GM19035 (cell line): ENCODE data around the gene KDM4B.
"Not testable (repeated sequence)": the region's sequence is repeated elsewhere in the genome, so short reads cannot be mapped to it uniquely, and the experiment has no call there.

ENCODE experiments used
- ATAC-seq: cut with Tn5 transposase; IDR thresholded peaks from one replicate; pipeline ENCODE4 v1.9.1; 2021; ENCODE audit not compliant: unreplicated experiment

The KDM4B gene

DNA sequence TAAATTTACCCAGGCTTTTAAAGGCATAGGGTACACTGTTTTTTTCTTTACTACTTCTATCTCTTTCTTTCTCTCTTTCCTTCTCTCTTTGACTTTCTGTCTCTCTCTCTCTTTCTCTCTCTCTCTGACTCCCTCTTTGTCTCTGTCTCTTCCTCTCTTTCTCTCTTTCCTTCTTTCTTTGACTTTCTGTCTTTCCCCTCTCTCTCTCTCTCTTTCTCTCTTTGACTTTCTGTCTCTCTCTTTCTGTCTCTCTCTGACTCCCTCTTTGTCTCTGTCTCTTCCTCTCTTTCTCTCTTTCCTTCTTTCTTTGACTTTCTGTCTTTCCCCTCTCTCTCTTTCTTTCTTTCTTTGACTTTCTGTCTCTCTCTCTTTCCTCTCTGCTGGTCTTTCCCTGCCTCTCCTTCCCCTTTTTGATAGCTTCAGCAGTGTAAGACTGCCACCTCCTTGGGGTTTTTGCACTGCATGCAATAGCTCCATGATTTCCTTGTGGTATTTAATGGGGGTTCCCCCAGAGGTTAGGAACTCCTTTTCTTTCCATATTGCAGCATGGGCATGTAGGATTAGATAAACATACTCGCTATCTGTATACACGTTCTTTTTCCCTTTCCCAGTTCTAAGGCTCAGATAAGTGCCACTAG, 191.4 kb downstream of the KDM4B start:
- not testable (repeated sequence) for ATAC-seq

DNA sequence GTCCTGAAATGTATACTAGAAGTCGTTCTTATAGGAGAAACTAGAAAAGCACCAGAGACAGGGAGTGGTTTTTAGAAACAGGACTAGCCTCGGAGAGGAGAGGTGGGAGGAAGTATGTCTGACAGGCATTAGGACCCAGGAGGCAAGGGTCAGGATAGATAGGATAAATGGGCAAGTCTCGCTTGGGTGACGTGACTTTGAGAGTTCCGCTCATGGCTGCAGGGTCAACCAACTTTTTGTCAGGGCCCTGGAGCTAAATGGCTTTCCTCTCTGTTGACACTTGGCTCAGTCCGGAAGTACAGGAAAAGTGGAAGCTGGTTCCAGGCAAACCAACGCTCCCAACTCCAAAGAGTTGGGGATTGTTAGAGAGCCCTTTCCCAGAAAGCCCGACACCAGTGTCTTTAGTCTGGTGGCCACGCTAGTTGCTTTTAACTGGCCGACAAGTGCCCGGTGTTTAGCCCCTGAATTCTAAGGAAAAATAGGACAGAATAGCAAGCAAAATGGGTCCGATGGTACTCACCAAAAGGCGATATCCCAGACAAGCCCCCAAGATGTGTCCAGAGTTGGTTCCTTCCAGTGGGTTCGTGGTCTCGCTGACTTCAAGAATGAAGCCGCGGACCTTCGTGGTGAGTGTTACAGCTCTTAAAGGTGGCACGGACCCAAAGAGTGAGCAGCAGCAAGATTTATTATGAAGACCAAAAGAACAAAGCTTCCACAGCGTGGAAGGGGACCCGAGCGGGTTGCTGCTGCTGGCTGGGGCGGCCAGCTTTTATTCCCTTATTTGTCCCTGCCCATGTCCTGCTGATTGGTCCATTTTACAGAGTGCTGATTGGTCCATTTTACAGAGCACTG, 196.2 kb downstream of the KDM4B start:
- not testable (repeated sequence) for ATAC-seq

DNA sequence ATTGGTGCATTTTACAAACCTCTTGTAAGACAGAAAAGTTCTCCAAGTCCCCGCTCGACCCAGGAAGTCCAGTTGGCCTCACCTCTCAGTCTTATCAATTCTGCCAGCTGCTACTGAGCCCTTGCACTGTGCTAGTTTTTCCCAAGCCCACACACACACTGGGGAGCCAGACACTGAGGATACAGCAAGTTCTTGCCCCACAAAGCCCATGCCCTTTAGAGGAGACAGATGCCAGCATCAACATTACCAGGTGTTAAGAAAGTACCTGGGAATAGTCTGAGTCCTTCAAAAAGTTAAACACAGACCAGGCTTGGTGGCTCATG, 196.7 kb downstream of the KDM4B start:
- ATAC-seq: no peak

DNA sequence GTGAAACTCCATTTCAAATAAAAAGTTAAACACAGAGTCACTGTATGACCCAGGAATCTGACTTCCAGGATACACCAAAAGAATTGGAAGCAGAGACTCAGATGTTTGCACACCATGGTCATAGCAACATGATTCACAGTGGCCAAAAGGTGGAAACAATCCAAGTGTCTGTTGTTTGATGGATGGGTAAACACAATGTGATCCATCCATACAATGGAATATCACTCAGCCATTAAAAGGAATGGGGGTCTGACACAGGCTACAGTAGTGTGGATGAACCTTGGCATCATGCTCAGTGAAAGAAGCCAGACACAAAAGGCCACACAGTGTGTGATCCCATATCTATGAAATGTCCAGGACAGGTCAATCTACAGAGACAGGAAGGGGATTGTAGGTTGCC, 197.3 kb downstream of the KDM4B start:
- no peak for ATAC-seq

DNA sequence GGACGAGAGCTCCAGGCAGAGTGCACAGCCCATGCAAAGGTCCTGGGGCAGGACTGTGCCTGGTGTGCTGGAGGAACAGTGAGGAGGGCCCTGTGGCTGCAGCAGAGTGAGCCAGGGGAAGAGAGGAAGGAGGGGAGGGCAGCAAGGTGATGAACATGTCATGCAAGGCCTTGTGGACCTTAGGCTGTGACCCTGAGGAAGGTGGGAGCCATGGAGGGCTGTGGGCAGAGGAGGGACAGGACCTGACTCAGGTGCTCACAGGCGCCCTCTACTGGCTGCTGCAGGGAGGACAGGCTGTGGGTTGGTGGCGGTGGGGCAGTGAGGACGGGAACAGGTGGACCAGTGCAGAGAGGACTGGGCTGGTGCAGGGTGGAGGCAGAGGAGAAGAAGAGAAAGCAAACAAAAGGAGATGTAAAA, 201.4 kb downstream of the KDM4B start:
- no peak for ATAC-seq

DNA sequence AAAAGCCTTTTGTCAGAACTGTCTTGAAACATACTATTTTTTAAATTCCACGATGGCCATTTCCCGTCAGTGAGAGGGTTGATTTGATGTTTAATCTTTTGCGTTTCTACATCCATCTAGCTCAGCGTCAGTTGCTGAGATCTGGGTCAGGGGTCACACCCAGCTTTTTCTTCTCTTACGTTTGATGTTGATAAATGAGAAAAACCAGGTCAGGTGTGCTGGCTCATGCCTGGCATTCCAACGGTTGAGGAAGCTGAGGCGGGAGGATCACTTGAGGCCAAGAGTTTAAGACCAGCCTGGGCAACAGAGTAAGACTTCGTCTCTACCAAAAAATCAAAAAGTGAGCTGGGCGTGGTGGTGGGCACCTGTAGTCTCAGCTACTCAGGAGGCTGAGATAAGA, 202.8 kb downstream of the KDM4B start:
- ATAC-seq: no peak

DNA sequence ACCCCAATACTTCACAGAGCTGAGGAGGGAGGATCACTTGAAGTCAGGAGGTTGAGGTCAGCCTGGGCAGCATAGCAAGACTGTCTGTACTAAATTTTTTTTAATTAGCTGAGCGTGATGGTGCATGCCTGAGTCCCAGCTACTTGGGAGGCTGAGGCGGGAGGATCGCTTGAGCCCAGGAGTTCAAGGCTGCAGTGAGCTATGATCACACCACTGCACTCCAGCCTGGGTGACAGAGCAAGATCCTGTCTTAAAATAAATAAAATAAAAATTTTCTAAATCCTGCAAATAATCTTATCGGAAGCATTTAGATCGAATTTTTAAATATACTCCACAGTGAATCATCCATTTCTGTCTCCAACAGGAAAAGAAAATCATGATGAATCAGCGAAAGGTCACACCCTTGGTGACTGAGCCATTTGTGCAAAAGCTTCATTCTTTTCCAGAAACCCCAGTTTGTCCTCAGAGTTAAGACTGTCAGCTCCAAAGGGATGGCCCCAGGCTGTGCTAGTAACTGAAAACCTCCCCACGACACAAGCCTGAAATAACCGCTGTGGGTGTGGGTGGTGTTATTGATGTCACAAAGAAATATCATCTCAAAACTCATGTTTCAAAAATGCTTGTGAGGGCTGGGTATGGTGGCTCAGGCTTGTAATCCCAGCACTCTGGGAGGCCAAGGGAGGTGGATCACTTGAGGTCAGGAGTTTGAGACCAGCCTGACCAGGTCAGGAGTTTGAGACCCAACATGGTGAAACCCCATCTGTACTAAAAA, 204.1 kb downstream of the KDM4B start:
- ATAC-seq: no peak

DNA sequence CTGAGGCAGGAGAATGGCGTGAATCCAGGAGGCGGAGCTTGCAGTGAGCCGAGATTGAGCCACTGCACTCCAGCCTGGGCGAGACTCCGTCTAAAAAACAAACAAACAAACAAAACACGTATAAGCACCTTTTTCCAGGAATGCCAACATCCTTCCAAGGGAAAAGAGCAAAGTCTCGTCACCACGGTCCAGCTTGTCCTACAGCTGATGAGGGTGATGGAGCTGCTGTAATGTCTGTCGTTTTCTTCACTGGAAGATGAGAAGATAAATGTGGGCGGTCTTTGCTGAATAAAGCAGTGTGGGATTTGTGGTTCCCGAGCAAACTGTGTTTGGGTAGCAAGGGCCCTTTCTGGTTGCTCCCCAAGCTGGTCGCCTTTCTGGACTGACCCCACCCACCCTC, 205.1 kb downstream of the KDM4B start:
- no peak for ATAC-seq

DNA sequence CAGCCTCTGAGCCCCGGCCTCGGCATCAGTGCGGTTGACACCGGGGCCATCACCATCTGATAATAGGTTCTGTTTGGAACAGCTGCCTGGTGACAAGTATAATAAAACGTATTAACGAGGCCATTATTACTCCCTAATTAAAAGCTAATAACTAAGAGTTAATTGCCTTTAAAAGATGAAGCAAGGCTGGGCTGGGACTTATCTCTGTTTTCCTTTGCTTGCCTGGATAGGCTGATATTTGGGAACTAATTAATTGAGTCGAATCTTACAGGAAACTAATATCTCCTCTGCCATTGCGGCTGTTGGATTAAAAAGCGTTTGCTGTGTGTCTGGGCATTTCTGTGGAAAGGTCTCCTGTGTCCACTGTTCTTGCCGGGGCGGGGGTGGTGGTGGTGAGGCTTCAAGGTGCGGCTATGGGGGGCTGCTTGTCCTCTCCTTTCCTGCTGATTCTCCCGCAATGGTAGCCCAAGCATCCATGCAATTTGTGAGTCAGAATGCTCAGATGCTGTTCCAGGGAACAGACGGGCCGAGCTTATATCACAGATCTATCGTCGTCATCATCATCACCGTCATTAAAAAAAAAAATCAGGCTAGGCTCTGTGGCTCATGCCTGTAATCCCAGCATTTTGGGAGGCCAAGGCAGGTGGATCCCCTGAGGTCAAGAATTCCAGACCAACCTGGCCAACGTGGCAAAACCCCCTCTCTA, 209.0 kb downstream of the KDM4B start:
- ATAC-seq: no peak

DNA sequence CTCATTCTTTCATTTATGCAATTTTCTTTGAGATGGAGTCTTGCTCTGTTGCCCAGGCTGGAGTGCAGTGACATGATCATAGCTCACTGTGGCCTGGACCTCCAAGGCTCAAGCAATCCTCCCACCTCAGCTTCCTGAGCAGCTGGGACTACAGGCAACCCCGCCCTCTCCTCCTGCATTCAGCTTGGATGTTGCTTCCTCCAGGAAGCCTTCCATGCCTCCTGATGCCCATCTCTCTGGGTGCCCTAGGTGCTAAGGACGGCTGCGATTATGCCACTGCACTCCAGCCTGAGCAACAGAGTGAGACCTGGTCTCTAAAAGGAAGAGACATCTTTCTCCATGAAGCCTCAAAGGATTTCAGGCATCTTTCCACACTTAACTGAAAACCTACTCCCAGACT, 209.9 kb downstream of the KDM4B start:
- ATAC-seq: no peak

DNA sequence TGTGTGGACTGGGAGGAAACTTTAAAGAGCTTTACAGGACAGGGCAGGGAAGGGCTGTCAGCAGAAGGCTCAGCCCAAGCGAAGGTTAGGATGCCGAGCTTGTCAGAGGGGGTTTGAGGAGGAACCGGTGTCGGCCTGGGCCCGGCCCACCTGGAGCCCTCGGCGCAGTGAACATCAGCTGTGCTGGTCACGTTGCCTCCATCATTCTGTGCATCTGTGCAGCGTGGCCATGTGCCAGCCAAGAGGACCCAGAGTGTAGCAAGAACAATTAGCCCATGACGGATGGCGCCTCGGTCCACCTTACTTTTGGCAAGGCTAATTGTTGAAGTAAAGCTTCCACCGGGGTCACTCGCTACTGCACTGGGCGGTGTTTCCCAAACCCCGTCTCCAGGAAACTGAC, 210.3 kb downstream of the KDM4B start:
- ATAC-seq: no peak

DNA sequence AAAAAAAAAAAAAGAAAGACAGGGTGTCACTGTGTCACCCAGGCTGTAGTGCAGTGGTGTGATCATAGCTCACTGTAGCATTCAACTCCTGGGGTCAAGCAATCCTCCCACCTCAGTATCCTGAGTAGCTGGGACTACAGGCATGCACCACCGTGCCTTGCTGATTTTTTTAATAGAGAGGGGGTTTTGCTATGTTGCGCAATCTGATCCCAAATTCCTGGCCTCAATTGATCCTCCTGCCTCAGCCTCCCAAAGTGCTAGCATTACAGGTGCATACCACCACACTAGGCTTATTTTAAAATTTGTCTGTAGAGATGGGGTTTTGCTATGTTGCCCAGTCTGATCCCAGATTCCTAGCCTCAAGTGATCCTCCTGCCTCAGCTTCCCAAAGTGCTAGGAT, 212.4 kb downstream of the KDM4B start:
- ATAC-seq: no peak

DNA sequence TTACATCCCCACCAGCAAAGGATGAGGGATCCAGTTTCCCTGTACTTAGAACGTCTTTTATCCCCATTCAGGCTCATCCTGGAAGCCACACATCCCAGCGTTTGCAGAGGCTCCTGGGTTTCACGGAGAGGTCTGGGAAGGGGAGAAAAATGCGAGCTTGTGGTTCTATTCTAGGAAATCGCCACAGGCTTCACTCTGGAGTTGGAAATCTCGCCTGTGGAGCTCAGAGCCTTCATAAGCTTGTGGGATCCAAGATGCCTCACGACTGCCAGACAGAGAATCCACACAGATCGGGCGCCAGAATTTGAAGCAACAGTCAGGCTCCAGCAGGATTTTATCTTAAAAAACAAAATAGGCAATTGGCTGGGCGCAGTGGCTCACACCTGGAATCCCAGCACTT, 213.8 kb downstream of the KDM4B start:
- ATAC-seq: no peak

DNA sequence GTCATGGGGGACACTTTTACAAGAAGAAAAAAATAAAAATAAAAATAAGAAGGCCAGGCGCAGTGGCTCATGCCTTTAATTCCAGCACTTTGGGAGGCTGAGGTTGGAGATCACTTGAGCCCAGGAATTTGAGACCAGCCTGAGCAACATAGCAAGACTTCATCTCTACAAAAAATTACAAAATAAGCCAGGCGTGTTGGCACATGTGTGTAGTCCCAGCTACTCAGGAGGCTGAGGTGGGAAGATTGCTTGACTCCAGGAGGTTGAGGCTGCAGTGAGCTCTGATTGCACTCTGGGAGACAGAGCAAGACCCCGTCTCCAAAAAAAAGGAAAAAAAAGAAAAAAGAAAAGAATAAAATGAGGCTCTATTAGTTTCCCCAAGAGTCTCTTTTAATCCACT, 214.7 kb downstream of the KDM4B start:
- ATAC-seq: no peak

DNA sequence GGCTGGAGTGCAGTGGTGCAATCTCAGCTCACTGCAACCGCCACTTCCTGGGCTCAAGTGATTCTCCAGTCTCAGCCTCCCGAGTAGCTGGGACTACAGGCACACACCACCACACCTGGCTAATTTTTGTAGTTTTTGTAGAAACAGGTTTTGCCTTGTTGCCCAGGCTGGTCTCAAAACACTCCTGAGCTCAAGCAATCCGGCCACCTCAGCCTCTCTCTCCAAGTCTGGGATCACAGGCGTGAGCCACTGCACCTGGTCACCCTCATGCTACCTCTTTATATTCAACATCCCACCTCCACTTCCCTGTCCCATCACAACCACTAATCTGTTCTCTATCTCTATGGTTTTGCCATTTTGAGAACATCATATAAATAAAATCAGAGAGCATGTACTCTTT, 216.0 kb downstream of the KDM4B start:
- no peak for ATAC-seq

DNA sequence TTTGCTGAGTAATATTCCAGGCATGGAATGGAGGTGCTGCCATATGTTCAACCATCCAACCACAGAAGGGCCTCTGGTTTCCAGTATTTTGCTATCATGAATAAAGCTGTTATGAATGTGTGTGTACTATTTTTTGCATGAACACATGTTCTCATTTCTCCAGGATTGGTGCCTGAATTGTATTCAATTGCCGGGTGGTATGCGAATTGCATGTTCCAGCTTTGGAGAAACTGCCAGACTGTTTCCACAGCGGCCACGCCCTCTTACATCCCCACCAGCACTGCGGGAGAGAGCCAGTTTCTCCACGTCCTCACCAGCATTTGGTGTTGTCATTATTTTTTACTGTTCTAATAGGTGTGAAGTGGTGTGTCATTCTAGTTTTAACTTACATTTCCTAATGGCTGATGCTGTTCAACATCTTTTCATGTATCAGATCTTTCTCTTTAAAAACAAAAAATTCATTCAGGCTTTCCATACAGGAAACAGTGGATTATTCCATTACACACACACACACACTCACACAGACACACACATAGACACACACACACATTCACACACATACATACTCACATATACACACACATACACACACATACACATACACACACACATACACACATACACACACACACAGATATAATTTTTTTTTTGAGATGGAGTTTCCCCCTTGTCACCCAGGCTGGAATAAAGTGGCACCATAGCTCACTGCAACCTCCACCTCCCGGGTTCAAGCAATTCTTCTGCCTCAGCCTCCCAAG, 217.6 kb downstream of the KDM4B start:
- ATAC-seq: no peak

DNA sequence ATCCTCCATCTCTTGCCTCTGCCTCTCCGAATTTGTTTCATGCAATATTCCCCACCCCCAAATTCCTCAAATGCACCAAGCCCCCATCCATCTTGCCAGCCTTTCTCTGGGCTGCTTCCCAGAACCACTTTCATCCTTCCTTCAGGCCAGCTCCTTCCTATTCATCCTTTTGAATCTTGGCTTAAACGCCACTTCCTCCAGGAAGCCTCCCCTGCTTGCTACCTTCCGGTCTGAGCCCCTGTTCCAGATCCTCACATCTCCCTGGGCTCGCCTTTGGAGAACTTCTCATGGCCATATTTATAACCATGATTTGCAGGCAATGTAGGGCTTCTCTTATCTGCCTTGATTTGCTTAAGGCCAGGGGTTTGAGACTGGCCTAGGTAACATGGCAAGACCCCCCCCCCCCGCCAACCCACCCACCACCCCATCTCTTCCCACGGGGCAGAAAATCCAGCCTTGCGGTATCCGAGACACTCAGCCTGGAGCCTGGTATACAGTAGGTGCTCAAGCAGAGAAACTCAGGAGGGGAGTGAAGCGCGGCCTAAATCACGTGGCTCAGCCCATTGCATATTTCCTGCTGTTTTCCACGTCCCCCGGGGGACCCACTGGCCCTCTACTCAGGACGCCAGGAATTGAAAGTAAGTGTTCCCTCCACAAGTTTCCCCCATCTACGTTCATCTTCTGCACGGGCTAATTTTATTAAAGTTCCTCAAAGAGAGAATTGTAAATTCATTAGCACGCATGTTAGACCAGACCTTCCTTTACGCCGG, 219.8 kb downstream of the KDM4B start:
- no peak for ATAC-seq

DNA sequence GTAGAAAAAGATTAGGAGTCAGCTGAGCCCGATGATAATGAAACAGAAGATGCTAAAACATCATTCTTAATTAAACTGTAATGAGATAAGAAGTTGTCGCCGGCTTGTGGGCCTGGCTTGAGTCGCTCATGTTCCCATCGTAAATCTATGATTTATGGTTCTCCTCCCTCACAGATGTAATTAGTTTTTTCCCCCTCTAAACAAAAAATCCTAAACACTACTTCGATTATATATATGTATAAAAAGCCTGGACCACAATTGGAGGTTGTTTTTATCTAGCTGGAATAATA, 220.3 kb downstream of the KDM4B start:
- no peak for ATAC-seq

DNA sequence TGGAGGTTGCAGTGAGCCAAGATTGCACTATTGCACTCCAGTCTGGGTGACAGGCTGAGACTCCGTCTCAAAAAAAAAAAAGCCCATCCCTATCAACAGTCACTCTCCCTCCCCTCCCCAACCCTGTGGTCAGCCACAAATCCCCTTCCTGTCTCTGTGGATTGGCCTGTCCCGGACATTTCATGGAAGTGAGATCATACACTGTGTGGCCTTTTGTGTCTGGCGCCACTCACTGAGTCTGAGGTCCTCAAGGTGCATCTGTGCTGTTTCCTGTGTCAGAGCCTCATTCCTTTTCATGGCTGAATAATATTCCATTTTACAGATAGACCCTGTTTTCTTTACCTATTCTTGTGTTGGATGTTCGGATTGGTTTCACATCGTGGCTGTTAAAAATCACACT, 222.2 kb downstream of the KDM4B start:
- ATAC-seq: no peak

DNA sequence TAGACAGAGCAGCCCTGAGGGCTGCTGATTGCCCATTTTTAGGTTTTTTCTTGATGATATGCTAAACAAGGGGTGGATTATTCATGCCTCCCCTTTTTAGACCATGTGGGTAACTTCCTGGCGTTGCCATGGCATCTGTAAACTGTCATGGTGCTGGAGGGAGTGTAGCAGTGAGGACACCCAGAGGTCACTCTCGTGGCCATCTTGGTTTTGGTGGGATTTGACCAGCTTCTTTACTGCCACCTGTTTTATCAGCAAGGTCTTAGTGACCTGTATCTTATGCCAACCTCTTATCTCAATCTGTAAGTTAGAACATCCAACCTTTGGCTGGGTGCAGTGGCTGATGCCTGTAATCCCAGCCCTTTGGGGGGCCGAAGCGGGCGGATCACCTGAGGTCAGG, 223.7 kb downstream of the KDM4B start:
- ATAC-seq: no peak
